K562 (cell line): ENCODE results near the gene FOXD2. TPM values are rescaled to one million over a fixed set of nuclear protein-coding genes. Genes with fewer than 3 reads are reported as not detected.

Source experiments
- CCAR2 ChIP-seq: fragments of 200-400 bp; formaldehyde crosslinking; IDR thresholded peaks from 2 replicates; pipeline ENCODE4 v1.6.1; 2017; ENCODE audit warnings: mild to moderate bottlenecking, low read depth, low read length
- CHCHD3 ChIP-seq: fragments of 250-450 bp; sonication (Bioruptor Pico); IDR thresholded peaks from 2 replicates; pipeline ENCODE4 v2.1.2; 2022; ENCODE audit warnings: mild to moderate bottlenecking
- CLOCK ChIP-seq: fragments of 250-450 bp; sonication (Bioruptor Pico); IDR thresholded peaks from 2 replicates; pipeline ENCODE4 v1.4.0; 2020; ENCODE audit warnings: mild to moderate bottlenecking, moderate library complexity, borderline replicate concordance
- E2F1 ChIP-seq: sonication (generic); formaldehyde crosslinking; IDR thresholded peaks from 2 replicates; pipeline ENCODE4 v1.8.1; 2023; ENCODE audit warnings: mild to moderate bottlenecking, missing genetic modification reagents, moderate library complexity
- E2F6 ChIP-seq, 2 experiments: IDR thresholded peaks; 2 replicates each; pipeline ENCODE4 v1.6.1; 2011; ENCODE audit warnings: borderline replicate concordance in 1 of 2, control low read depth in 1 of 2, low read depth in 1 of 2, low read length in 1 of 2, mild to moderate bottlenecking in 1 of 2, mixed read lengths in 1 of 2, moderate library complexity in 1 of 2; ENCODE audit not compliant: insufficient read depth in 1 of 2, insufficient read length in 1 of 2, poor library complexity in 1 of 2, severe bottlenecking in 1 of 2; ENCODE audit errors: extremely low read depth in 1 of 2
- EHMT2 ChIP-seq: fragments of 450-650 bp; IDR thresholded peaks from 2 replicates; pipeline ENCODE4 v1.6.1; 2018; ENCODE audit warnings: antibody characterized with exemption
- HSF4 ChIP-seq: fragments of 250-450 bp; sonication (Bioruptor Pico); IDR thresholded peaks from 2 replicates; pipeline ENCODE4 v2.1.2; 2022; ENCODE audit warnings: mild to moderate bottlenecking, moderate library complexity, borderline replicate concordance
- MCM5 ChIP-seq: fragments of 450-650 bp; IDR thresholded peaks from 2 replicates; pipeline ENCODE4 v1.6.1; 2016; ENCODE audit warnings: low read depth
- MTF1 ChIP-seq: fragments of 250-450 bp; sonication (Bioruptor Pico); IDR thresholded peaks from 2 replicates; pipeline ENCODE4 v1.9.0; 2021; ENCODE audit warnings: moderate library complexity, mild to moderate bottlenecking, inconsistent platforms, borderline replicate concordance
- NCOA6 ChIP-seq: fragments of 450-650 bp; IDR thresholded peaks from 2 replicates; pipeline ENCODE4 v1.6.1; 2017; ENCODE audit warnings: mild to moderate bottlenecking
- NFATC3 ChIP-seq: fragments of 450-650 bp; IDR thresholded peaks from 2 replicates; pipeline ENCODE4 v1.6.1; 2017; ENCODE audit warnings: mild to moderate bottlenecking
- NUFIP1 ChIP-seq: fragments of 450-650 bp; IDR thresholded peaks from 2 replicates; pipeline ENCODE4 v1.6.1; 2018; ENCODE audit not compliant: partially characterized antibody
- RUNX1 ChIP-seq: sonication (generic); IDR thresholded peaks from 2 replicates; pipeline ENCODE4 v1.6.1; 2016; ENCODE audit warnings: antibody characterized with exemption, low read depth
- SMARCC2 ChIP-seq: fragments of 450-650 bp; IDR thresholded peaks from 2 replicates; pipeline ENCODE4 v1.6.1; 2017; ENCODE audit warnings: antibody characterized with exemption, moderate library complexity, mild to moderate bottlenecking, low read depth
- U2AF1 ChIP-seq: fragments of 200-400 bp; formaldehyde crosslinking; optimal IDR thresholded peaks from 2 replicates; pipeline ENCODE3; 2017; ENCODE audit warnings: mild to moderate bottlenecking, low read depth, low read length, moderate library complexity
- ZBTB7A ChIP-seq: IDR thresholded peaks from 2 replicates; pipeline ENCODE4 v1.6.1; 2011; ENCODE audit warnings: low read depth, mild to moderate bottlenecking, low read length, moderate library complexity, borderline replicate concordance; ENCODE audit not compliant: control insufficient read depth
- ZNF274 ChIP-seq: IDR thresholded peaks from 2 replicates; pipeline ENCODE4 v1.6.1; 2011; ENCODE audit warnings: low read depth, mild to moderate bottlenecking, low read length, moderate library complexity, borderline replicate concordance
- polyA plus RNA-seq, 8 experiments: library from polyadenylated mRNA; depleted of rRNA in 4 of 8; stranded (reverse) in 5 of 8; unstranded in 3 of 8; fragments of >200 nt; fragmentation: Nextera tagmentation in 2 of 8; fragmentation: Illumina TruSeq in 1 of 8; extraction: Ambion mirVana in 2 of 8; extraction: Trizol in 1 of 8; gene quantifications; 2 replicates each; pipeline versions ENCODE4 v1.2.1 to v1.2.3, GENCODE V29; 2011 to 2014; ENCODE audit warnings: inconsistent platforms in 1 of 8, missing spikeins in 1 of 8
- total RNA-seq, 7 experiments: library from RNA; depleted of rRNA in 6 of 7; stranded (reverse); fragments of >200 nt in 6 of 7; fragmentation: Illumina TruSeq in 2 of 7; extraction: Trizol in 2 of 7; gene quantifications; 2 replicates each; pipeline versions ENCODE4 v1.2.1 to v1.2.3, GENCODE V29; 2011 to 2021; ENCODE audit warnings: low replicate concordance in 1 of 7
- TF ChIP-seq, protein P1 (sequence below): fragments of 450-650 bp; conservative IDR thresholded peaks from 2 replicates; pipeline ENCODE4 v1.6.1; 2016; ENCODE audit warnings: missing genetic modification characterization, low read depth, mild to moderate bottlenecking, missing compliant biosample characterization, moderate library complexity
- TF ChIP-seq, protein P2 (sequence below): fragments of 150-350 bp; conservative IDR thresholded peaks from 2 replicates; pipeline ENCODE4 v1.6.1; 2014; ENCODE audit warnings: low read length

FOXD2 gene
- total and polyA plus RNA-seq, 9 of the 15 experiments (the other 6 are each of a cell fraction or from before 2014, with no cell fraction given): 0.06 to 1.2 (median 0.22) TPM

GRCh38 chr1:47437447-47438164 lies at the start of gene FOXD2 (continued):
- no peak for TF ChIP-seq CLOCK (CRISPR knock-in tag)
- no peak for TF ChIP-seq NUFIP1
- no peak for TF ChIP-seq MTF1 (CRISPR knock-in tag)
- TF ChIP-seq U2AF1: peak; percentile 59
- TF ChIP-seq, protein P1, sequence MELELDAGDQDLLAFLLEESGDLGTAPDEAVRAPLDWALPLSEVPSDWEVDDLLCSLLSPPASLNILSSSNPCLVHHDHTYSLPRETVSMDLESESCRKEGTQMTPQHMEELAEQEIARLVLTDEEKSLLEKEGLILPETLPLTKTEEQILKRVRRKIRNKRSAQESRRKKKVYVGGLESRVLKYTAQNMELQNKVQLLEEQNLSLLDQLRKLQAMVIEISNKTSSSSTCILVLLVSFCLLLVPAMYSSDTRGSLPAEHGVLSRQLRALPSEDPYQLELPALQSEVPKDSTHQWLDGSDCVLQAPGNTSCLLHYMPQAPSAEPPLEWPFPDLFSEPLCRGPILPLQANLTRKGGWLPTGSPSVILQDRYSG (tag): no peak
- TF ChIP-seq SMARCC2: no peak
- TF ChIP-seq, protein P2, sequence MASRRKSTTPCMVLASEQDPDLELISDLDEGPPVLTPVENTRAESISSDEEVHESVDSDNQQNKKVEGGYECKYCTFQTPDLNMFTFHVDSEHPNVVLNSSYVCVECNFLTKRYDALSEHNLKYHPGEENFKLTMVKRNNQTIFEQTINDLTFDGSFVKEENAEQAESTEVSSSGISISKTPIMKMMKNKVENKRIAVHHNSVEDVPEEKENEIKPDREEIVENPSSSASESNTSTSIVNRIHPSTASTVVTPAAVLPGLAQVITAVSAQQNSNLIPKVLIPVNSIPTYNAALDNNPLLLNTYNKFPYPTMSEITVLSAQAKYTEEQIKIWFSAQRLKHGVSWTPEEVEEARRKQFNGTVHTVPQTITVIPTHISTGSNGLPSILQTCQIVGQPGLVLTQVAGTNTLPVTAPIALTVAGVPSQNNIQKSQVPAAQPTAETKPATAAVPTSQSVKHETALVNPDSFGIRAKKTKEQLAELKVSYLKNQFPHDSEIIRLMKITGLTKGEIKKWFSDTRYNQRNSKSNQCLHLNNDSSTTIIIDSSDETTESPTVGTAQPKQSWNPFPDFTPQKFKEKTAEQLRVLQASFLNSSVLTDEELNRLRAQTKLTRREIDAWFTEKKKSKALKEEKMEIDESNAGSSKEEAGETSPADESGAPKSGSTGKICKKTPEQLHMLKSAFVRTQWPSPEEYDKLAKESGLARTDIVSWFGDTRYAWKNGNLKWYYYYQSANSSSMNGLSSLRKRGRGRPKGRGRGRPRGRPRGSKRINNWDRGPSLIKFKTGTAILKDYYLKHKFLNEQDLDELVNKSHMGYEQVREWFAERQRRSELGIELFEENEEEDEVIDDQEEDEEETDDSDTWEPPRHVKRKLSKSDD: no peak
- no peak for TF ChIP-seq EHMT2
- TF ChIP-seq CHCHD3 (CRISPR knock-in tag): no peak
- peak; percentile 85 for TF ChIP-seq NCOA6
- peak; percentile 96 for TF ChIP-seq ZBTB7A
- peak; percentile 75 to 95 for TF ChIP-seq E2F6 (IDR thresholded peaks at IDR 0.05; ENCODE audit: borderline replicate concordance in 1 of 2, extremely low read depth in 1 of 2, insufficient read depth in 1 of 2, insufficient read length in 1 of 2, low read depth in 1 of 2, low read length in 1 of 2, poor library complexity in 1 of 2, severe bottlenecking in 1 of 2)
- TF ChIP-seq NFATC3: no peak
- TF ChIP-seq HSF4 (CRISPR knock-in tag): no peak
- TF ChIP-seq RUNX1: no peak
- no peak for TF ChIP-seq MCM5
- no peak; the same call in 1 of the 2 replicates for TF ChIP-seq E2F1 (CRISPR knock-in tag)
- TF ChIP-seq ZNF274: no peak
- no peak for TF ChIP-seq CCAR2
